Activated B cell treated with CpG ODN at 0.5 μM for 24 hours (primary cell): ENCODE measurements around the gene PITRM1. TPM values are rescaled to one million over a fixed set of nuclear protein-coding genes. Genes with fewer than 3 reads are reported as not detected.
A peak's percentile ranks its signal among the peaks of the same experiment; 100 is the strongest.

Experiments
- ATAC-seq: fragments of 200-7000 bp; cut with Tn5 transposase; one replicate; pipeline ENCODE4 v1.10.0; 2021; ENCODE audit warnings: low read depth, mild to moderate bottlenecking, moderate library complexity
- CTCF ChIA-PET: fragments of 350-600 bp; sonication (Branson Sonifier 250); formaldehyde crosslinking; loops from one replicate; lab custom pipeline; 2021; ENCODE audit warnings: antibody characterized with exemption; lab: Charles Lee
- POLR2A ChIA-PET: fragments of 350-600 bp; sonication (Branson Sonifier 250); formaldehyde crosslinking; loops from one replicate; lab custom pipeline; 2021; ENCODE audit warnings: antibody characterized with exemption; lab: Charles Lee
- DNase-seq: peaks from one replicate; pipeline ENCODE4 v3.0.0; 2022
- H3K27ac Mint-ChIP-seq: one replicate; pipeline ENCODE4 v1.8.0; 2020; ENCODE audit warnings: mixed read lengths
- H3K27me3 Mint-ChIP-seq: one replicate; pipeline ENCODE4 v1.8.0; 2021; ENCODE audit warnings: mixed read lengths
- H3K36me3 Mint-ChIP-seq: one replicate; pipeline ENCODE4 v1.8.0; 2021; ENCODE audit warnings: low read depth, mixed read lengths
- H3K4me1 Mint-ChIP-seq: one replicate; pipeline ENCODE4 v1.8.0; 2021; ENCODE audit warnings: mixed read lengths
- H3K4me3 Mint-ChIP-seq: one replicate; pipeline ENCODE4 v1.8.0; 2020; ENCODE audit warnings: mild to moderate bottlenecking, mixed read lengths
- H3K9me3 Mint-ChIP-seq: one replicate; pipeline ENCODE4 v1.8.0; 2020; ENCODE audit warnings: mixed read lengths
- CTCF ChIP-seq: fragments of 200-600 bp; IDR thresholded peaks from one replicate; pipeline ENCODE4 v1.8.0; 2022; ENCODE audit warnings: antibody characterized with exemption, mild to moderate bottlenecking
- intact Hi-C: fragments of 100-400 bp; cut with micrococcal nuclease; formaldehyde crosslinking; loops from one replicate; pipeline ENCODE4 v1.15.1; 2024
- total RNA-seq: library from RNA; stranded (reverse); gene quantifications from 2 replicates; pipeline ENCODE4 v1.2.3, GENCODE V29; 2022

Gene PITRM1
- total RNA-seq, 1 donor from 2014 or later, result 60.7 TPM

GRCh38 chr10:3208481-3209406, 36.2 kb upstream of the PITRM1 start:
- H3K27ac Mint-ChIP-seq, result no peak overlapping the region
- ChIA-PET POLR2A (interaction anchor here (1.6 kb wide), 1 partner anchor 576 kb away, joined by 4 read pairs; the partner anchor contains the start of gene KLF6), CTCF (no interaction called here)
- intact Hi-C loops, result no loop called here
- H3K4me1 Mint-ChIP-seq, result peaks cover 19% of the 10 kb centered on the region
- H3K4me3 Mint-ChIP-seq, result peak overlapping the region; percentile 7
- peaks cover 6% of the 10 kb centered on the region for H3K27me3 Mint-ChIP-seq
- DNase-seq, result no peak
- H3K36me3 Mint-ChIP-seq, result no peaks in the 10 kb centered on the region
- TF ChIP-seq CTCF, result no peak
- H3K9me3 Mint-ChIP-seq, result no peaks in the 10 kb centered on the region
- ATAC-seq, result peak; percentile 49

DNA sequence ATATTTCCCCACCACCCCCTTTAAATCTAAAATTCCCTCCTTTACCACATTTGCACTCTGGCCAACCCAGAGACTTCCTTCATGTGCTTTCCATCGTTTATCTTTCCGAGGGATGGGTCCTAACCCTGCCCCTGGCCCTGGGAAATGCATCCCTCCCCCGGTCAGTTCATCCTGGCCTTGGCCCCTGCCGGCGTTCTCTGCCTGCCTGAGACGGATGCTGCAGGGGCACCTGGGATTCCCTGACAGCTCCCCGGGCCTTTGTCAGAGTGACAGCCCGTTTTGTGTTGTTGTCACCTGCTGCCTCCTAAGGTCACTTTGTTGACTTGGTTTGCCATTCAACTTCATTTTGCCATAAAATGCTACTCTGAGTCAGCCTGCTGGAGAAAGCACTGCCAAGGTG, 34.8 kb upstream of the PITRM1 start:
- CTCF ChIA-PET, result no interaction called here
- Mint-ChIP-seq H3K27me3 (peaks cover 13% of the 10 kb centered on the region), H3K4me3 (no peak overlapping the region), H3K9me3 (no peaks in the 10 kb centered on the region), H3K4me1 (peaks cover 19% of the 10 kb centered on the region), H3K36me3 (no peaks in the 10 kb centered on the region), H3K27ac (no peak overlapping the region)
- intact Hi-C loops, result no loop called here
- ATAC-seq (no peak), DNase-seq (no peak)
- POLR2A ChIA-PET, result no interaction called here
- no peak for TF ChIP-seq CTCF

DNA sequence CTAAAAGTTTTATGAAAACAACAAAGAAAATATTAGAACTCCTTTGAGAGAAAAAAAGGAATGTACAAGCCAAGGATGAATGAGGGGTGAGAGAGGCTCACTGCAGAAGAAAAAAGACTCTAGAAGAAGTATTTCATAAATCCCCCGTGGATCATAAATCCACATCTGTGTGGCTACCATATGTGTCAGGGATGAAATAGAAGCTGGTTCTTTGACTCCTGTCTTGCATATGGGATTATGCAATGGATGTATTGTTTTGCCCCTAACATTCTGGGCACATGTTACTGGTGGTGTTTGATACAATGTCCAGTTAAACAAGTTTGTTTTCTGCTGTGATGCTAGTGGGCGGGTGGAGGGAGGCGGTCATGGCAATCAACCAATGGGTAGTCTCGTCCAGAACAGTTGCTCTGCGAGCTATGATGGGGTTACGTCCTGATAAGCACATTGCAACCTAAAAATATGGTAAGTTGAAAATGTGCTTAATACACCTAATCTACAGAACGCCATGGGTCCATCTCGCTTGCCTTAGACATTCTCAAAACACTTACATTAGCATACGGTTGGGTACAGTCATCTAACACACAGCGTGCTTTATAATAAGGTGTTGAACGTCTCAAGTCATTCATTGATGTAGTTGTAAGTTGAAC, 34.1 kb upstream of the PITRM1 start:
- ChIA-PET POLR2A (no interaction called here), CTCF (no interaction called here)
- no peak for TF ChIP-seq CTCF
- Mint-ChIP-seq H3K27ac (no peak overlapping the region), H3K27me3 (peaks cover 16% of the 10 kb centered on the region), H3K9me3 (no peaks in the 10 kb centered on the region), H3K36me3 (no peaks in the 10 kb centered on the region), H3K4me1 (peaks cover 19% of the 10 kb centered on the region), H3K4me3 (no peak overlapping the region)
- DNase-seq (no peak), ATAC-seq (no peak)
- intact Hi-C loops, result no loop called here

DNA sequence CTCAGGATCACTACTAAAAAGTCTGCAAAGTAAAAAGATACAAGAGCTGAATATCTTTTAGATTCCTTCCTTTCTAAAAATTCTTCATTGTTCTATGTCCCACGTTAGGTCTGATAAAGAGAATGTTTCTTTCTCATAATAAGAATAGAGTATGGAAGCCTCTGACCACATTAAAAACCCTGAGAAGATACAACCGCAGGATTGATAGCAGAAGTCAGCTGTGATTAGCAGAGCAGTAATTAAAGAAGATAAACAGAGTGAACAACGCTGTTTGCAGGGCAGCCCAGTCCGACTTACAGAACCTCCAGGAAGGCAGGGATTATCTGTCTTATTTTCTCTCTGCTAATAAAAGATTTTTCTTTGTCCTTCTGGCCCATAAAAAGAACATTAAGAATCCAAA, 31.4 kb upstream of the PITRM1 start:
- Mint-ChIP-seq H3K9me3 (no peaks in the 10 kb centered on the region), H3K27me3 (peaks cover 28% of the 10 kb centered on the region), H3K36me3 (no peaks in the 10 kb centered on the region), H3K27ac (no peak overlapping the region), H3K4me3 (no peak overlapping the region), H3K4me1 (peaks cover 8% of the 10 kb centered on the region)
- intact Hi-C loops, result no loop called here
- no peak for DNase-seq
- ChIA-PET CTCF (no interaction called here), POLR2A (no interaction called here)
- ATAC-seq, result no peak
- TF ChIP-seq CTCF, result no peak
